HL-60 (cell line): ENCODE data around the gene RNMT.

Source experiments
- DNase-seq, 2 experiments: peaks; one replicate each; pipeline ENCODE4 v3.0.0-alpha.2; 2010 to 2020; ENCODE audit warnings: low read depth in 1 of 2, low spot score in 1 of 2
- H3K27ac ChIP-seq: fragments of 250-450 bp; sonication (Bioruptor Pico); replicated peaks from 2 replicates; pipeline ENCODE4 v1.5.1; 2020; ENCODE audit warnings: mild to moderate bottlenecking, moderate library complexity
- H3K27me3 ChIP-seq: fragments of 250-450 bp; sonication (Bioruptor Pico); 2 replicates; pipeline ENCODE4 v1.5.1; 2021; ENCODE audit warnings: mild to moderate bottlenecking, moderate library complexity; ENCODE audit not compliant: insufficient read depth, poor library complexity, severe bottlenecking
- H3K4me3 ChIP-seq: replicated peaks from 2 replicates; pipeline ENCODE4 v1.5.1; 2011; ENCODE audit warnings: mild to moderate bottlenecking, control low read depth, low read length; ENCODE audit not compliant: insufficient read depth
- CTCF ChIP-seq: IDR thresholded peaks from one replicate; pipeline ENCODE4 v1.5.1; 2011; ENCODE audit warnings: low read length, control low read depth, inconsistent platforms; ENCODE audit not compliant: insufficient read depth
- GABPA ChIP-seq: IDR thresholded peaks from 2 replicates; pipeline ENCODE4 v1.6.1; 2012; ENCODE audit warnings: low read depth
- POLR2AphosphoS5 ChIP-seq: IDR thresholded peaks from 2 replicates; pipeline ENCODE4 v1.6.1; 2012; ENCODE audit warnings: low read depth
- REST ChIP-seq: IDR thresholded peaks from 2 replicates; pipeline ENCODE4 v1.6.1; 2012; ENCODE audit warnings: low read depth; ENCODE audit not compliant: insufficient replicate concordance
- SPI1 ChIP-seq: IDR thresholded peaks from 2 replicates; pipeline ENCODE4 v1.6.1; 2012; ENCODE audit warnings: low read depth, mild to moderate bottlenecking, borderline replicate concordance

Gene RNMT

GRCh38 chr18:13799396-13799795, 72.9 kb downstream of the RNMT start:
- H3K27me3 ChIP-seq = peaks cover 52% of the 10 kb centered on the region
- no peak for TF ChIP-seq SPI1
- no peak for TF ChIP-seq CTCF
- TF ChIP-seq REST = no peak
- no peak for TF ChIP-seq POLR2AphosphoS5
- no peak for TF ChIP-seq GABPA
- H3K4me3 ChIP-seq = no peak overlapping the region
- DNase-seq = no peak
- no peak overlapping the region for H3K27ac ChIP-seq

- H3K4me3 ChIP-seq = no peak overlapping the region
Measured at GRCh38 chr18:13800505-13801259, 74.2 kb downstream of the RNMT start.

GRCh38 chr18:13801260-13801601, 74.8 kb downstream of the RNMT start:
- Histone ChIP-seq H3K4me3 (no peak overlapping the region), H3K27ac (no peak overlapping the region), H3K27me3 (peaks cover 52% of the 10 kb centered on the region)
- TF ChIP-seq REST (no peak), GABPA (no peak), CTCF (no peak), POLR2AphosphoS5 (no peak), SPI1 (no peak)
- DNase-seq = no peak

More at GRCh38 chr18:13800505-13801259, 74.2 kb downstream of the RNMT start:
- TF ChIP-seq CTCF = peak; percentile 1
- no peak for TF ChIP-seq POLR2AphosphoS5
- H3K27ac ChIP-seq = no peak overlapping the region
- peaks cover 52% of the 10 kb centered on the region for H3K27me3 ChIP-seq
- DNase-seq = peak in 1 of 2 experiments; percentile 28

- DNase-seq = no peak
- TF ChIP-seq SPI1 = no peak
- TF ChIP-seq POLR2AphosphoS5 = no peak
- TF ChIP-seq CTCF = no peak
- no peak for TF ChIP-seq REST
- no peak for TF ChIP-seq GABPA
- no peak overlapping the region for H3K4me3 ChIP-seq
- H3K27me3 ChIP-seq = peaks cover 33% of the 10 kb centered on the region
- H3K27ac ChIP-seq = no peak overlapping the region
Measured at GRCh38 chr18:13804305-13804704, 77.8 kb downstream of the RNMT start.
